ENCODE results near the gene PKP4.

DNA sequence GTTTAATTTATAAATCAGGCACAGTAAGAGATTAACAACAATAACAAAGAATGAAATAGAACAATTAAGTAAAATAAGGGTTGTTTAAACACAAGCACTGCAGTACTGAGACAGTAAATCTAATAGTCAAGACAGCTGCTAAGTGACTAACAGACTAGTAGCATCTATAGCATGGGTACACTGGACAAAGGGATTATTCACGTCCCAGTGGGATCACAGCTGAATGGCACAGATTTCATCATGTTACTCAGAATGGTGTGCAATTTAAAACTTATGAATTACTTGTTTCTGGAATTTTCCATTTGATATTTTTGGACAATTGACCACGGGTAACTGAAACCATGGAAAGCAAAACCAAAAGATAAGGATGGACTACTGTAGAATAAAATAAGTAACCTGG, 176.5 kb downstream of the PKP4 start:
- TF ChIP-seq POLR2A (IDR thresholded peaks at IDR 0.05) (no peak), CTCF (IDR thresholded peaks at IDR 0.05) (no peak), EP300 (IDR thresholded peaks at IDR 0.05) (no peak)

Data from ovary (tissue), 3 donors.